Islet of Langerhans (tissue), 1 donor: Measurements from ENCODE around the gene MIB2.

Source experiments
- FAIRE-seq: peaks from one replicate; lab custom pipeline; 2011; peaks lifted over from hg19 to GRCh38; lab: Jason Lieb, UNC

MIB2 gene

DNA sequence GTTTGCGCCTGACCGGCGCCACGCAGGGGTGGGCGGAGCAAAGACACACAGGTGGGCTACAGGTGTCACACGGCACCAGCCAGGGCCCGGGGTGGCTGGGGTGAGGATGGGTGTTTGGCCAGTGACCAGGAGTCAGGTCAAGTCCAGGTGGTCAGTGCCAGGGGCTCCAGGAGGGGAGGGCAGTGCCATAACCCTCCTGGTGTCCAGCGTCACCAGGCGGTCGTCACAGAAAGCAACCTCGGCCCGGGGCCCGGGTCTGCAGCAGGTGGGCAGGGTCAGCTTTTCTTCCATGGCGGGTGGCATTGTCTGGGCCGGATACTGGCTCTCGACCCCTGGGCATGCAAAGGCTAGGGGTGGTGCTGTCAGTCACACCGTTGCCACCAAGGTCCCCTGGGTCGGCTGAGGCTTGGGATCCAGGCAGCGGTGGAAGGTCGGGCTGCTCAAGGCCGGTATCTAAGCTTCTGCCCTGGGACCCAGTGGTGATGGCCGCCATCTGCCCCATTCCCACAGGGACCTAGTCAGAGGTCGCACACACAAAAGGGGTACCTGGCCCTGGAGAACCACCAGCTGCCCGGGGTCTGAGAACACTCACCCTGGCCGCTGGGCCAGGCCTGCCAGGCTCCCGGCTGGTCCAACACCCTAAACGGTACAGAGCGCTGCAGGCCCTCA is 17.1 kb upstream of the MIB2 start:
- no peak for FAIRE-seq

DNA sequence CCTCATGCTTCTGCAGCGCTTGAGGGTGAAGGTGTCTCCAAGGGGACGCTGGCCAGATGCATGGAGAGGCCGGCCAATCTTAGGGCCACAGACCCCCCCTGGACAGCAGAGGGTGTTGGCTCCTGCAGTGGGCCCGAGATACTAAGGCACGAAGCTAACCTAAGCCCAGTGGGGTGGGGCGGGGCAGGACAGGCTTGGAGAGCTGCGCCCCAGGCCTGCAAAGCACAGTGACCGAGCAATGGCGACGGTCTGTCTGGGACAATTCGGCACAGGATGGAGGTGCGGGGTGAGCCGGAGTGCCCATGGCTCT is 16.6 kb upstream of the MIB2 start:
- no peak for FAIRE-seq

DNA sequence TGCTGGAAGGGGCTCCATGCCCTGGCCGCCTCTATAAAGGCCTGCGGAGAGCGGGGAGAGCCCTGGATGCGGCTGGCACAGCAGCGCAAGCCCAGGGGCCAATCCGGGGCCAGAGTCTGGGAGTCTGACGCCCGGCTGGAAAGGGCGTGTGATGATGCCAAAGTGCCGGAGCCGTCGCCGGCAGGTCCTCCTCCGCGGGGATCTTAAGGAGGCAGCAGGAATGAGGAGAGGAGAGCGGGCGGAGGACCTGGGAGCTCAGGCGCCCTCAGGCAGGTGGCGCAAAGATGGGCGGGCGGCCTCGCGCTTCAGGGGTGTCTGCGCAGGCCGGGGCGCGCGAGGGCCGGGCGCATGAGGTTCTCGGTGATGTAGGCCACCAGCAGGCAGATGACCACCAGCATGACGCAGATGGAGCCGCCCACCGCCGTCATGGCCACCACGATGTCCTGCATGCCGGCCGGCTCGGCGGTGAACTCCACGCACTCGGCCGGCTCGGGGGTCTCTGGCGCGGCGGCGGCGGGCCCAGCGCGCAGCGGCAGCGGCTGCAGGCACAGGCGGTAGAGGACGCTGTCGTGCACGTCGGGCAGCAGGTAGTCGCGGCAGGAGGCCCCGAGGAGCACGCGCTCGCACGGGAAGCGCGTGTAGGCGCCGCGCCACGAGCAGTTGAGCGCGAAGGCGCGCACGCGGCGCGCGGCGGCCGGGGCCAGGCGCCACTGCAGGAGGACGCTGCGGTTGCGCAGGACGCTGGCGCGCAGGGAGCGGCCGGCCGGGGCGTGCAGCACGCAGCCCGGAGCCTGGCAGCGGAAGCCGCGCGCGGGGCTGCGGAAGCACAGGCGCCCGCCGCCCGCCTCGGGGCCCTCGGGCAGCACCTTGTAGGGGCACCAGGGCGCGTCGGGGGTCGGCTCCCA is 16.0 kb upstream of the MIB2 start:
- no peak for FAIRE-seq

DNA sequence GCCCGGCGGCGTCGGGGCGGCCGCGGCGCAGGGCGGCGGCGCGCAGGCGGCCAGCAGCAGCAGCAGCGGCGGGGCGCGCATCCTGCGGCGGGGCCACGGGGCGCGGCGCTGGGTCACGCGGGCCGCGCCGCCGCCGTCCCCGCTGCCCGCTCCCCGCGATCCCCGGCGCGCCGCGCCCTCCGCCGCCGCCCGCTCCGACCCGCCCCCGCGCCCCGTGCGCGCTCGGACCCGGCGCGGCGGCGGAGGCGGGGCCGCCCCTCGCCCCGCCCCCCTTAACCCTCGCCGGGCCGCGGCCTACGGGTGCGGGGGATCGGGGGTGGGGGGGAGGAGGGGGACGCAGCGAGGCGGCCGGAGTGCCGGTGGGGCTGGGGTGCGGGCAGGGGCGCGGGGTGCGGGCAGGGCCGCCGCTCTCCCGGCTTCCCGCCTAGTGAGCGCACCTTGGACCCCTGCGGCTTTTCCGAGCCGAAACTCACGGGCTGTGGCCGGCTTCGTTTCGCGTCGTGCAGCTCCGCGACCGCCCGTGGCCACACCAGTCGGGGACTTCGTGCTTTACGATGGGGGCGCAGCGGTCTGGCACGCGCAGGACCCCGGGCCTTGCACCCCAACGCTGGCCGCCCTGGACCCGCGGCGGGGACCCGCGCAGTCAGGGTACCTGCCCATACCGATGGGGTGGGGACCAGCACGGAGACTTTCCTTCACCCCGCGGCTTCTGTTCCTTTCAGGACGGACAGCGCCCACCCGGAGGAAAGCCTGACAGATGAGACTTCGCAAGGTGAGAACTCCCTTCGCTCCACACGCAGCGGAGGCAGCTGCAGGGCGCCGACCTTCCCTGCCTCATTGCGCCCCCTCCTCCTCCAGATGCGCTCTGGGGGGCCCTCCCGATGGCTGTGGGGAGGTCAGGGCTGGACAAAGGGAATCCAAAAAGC is 15.1 kb upstream of the MIB2 start, which contains the start of gene FNDC10:
FNDC10 (minus strand) TSS at position 201 of the 926 bp plus-strand sequence; CDS start at position 81, 120 bp downstream.
- FAIRE-seq: no peak

DNA sequence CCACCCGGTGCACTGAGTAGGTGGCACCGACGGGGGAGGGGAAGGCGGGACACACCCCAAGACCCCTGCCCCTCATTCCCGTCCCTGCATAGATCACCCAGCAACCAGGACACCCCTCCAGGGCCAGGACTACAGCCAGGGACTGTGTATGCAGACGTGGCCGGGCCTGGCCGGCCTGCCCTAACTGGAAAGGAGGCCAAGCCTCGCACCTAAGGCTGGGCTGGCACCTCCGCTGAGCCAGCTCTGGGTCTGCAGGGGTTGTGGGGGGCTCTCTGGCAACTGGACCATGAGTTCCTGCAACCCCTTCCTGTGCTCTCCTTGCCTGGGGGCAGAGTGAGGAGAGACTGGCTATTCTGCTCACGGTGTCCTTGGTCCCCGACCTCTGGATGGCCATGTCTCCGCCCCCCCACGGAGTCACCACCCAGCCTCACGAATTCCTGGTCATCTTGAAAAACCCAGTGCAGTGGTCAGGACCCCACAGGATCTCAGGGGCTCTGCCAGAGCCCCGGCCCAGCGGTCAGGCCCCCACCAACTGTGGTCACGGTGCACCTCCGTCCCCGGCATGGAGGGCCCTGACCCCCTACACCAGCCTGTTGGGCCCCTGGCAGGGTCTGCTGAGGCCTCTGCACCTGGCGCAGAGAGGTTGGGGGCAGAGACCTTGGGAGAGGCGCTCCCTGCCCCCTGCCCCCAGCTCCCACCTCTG is 14.3 kb upstream of the MIB2 start:
- FAIRE-seq: no peak

DNA sequence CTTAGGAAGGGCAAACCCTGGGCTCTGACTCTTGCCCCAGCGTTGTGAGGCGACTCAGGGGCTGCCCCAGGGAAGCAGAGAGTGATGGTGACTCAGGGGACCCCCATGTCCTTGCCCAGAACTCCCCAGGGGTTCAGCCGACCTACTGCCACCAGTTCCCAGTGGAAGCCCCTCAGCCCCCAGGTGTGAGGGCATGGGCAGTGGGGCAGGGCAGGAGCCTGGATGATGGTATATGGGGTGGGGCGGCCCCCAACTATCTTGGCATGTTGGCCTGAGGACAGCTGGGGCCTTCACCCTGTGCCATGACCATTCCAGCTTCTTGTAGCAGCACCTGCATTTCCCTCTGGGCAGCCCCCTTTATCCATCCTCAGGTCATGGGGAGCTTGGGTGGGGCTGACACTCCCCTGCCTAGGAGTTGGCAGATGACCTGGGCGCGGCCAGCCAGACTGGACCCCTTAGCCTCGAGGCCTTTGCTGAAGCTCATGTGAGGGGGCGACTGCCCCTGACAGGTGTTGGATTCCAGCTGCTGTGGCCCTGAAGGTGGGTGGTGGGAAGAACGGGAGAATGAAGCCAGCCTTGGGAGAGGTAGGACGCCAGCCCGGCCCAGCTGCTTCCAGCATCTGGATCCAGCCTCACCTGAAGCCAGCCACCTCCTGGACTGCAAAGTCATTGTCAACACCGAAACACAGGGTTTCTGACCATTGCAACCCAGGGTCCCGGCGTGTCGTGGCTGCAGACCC is 13.6 kb upstream of the MIB2 start:
- no peak for FAIRE-seq

DNA sequence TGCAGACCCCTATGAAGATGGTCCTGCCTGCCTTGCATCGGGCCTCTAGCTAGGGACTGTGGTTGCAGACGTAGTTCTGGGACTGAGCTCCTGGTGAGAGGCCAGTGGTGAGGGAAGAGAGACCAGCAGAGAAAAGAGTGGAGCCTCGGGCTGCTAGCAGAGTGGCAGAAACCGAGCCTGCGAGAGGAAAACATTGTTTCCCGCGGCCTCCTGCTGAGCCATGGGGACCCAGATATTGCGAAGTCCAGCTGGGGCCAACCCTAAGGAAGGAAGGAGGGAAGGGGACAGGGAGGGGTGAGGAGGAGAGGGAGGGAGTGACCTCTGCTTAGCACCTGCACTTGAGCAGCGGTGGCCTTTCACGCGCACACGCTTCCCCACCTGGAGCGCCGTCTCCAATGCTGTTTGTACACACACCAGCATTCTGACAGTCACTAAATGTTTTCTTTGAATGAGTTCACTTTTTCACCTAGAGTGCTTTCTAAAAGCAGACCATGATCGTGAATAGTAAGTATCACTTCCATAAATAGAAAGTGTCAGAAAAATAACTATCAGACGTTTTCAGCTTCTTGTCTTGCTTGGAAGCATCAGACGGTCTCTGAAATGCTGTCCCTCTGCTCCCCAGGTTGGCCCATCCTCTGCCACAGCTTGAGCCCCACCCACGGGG is 12.9 kb upstream of the MIB2 start:
- FAIRE-seq: no peak

DNA sequence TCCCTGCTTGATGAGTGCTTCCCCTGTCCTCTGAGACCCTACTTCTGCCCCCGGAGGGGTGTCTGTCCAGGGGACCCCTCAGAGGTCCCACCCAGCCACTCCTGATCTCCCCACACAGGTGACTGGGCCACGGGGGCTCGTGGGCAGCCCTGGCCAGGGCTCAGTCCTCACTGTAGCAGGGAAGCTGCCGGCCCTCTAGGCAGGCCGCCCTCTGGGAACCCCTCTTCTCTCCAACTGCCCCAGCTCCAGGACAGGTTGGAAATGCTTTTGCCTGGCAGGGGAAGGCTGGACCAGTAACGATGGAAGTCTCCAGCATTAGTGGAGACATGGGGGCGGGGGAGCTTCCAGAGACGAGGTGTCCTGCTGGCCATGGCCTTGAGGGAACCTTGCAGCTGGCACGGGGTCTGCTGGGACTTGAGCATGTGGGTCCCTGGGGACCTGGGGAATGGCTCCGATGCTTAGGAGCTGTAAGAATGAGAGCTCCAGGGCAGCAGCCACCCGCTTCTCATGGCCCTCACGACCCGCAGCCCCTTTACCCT is 12.3 kb upstream of the MIB2 start:
- FAIRE-seq: no peak

DNA sequence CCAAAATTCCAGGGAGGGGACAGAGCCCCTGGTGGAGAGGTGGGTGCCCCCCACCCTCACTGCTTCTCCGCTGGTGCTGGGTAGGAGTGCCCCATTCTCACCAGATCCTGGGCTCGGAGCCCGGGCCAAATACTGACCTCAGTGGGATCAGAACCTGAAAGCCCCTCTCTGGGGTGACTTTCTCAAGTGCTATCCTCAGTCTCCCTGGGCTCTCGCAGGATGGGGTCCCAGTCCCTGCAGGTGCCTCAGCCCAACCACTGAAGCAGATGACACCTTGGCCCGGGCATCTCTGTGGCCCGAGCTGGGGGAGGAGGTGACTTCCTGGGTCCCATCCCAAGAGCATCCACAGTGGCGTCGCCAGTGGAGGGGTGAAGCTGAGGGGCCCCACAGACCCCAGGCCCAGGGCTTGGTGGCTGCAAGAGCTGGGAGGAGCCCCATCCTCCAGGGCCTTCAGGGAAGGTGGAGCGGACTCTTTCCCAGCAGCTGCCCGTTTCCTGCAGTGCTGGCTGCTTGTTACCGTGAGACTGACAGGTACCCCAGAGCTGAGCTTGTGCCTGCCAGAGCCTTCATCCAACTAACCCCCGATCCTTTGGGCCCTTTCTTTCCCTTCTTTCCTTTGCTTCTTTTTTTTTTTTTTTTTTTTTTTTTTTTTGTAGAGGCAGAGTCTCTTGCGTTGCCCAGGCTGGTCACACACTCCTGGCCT is 11.5 kb upstream of the MIB2 start:
- no peak for FAIRE-seq

DNA sequence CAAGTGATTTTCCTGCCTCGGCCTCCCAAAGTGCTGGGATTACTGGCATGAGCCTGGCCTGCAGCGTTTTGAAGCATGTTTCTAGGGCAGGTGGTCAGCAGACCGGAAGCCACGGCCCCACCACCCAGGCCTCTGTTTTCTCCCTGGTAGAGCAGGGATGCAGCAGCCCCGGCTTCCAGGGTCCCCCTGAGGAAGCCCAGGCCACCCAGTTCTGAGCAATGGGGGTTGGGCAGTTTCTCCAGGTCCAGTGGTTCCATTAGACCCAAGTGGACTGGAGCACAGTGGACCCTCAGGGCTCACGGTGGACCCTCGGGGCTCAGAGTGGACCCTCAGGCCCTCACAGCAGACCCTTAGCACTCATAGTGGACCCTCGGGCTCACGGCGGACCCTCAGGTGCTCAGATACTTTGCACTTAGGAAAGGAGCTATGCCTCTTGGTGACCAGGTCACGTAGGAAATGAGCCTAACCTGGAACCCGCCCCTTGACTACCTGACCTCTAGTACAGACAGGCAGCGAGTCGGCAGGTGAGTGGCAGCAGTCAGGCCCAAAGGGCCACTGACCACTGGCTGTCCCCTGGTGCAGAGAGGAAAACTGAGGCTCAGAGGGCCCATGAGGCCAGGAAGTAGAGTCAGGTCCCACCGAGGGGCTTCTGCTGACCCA is 10.8 kb upstream of the MIB2 start:
- FAIRE-seq: no peak

DNA sequence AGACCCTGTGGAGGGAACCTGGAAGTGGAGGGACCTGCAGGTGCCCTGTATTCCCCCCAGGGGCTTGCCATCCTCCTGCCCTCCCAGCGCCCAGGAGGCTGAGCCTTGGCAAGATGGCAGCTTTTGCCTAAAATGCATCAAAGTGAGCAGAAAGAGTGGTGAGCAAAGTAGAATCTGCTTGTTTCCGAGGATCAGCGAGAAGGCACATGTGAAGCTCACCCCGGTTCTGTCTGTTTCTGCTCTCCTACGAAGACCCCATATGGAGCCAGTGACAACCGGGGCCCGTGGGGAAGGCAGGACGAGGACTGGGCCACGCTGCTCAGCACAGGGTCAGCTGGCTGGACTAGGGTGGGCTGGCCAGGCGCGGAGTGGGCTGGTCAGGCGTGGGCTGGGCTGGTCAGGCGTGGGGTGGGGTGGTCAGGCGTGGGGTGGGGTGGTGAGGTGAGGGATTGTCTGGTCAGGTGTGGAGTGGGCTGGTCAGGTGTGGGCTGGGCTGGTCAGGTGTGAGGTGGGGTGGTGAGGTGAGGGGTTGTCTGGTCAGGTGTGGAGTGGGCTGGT is 10.2 kb upstream of the MIB2 start:
- no peak for FAIRE-seq

DNA sequence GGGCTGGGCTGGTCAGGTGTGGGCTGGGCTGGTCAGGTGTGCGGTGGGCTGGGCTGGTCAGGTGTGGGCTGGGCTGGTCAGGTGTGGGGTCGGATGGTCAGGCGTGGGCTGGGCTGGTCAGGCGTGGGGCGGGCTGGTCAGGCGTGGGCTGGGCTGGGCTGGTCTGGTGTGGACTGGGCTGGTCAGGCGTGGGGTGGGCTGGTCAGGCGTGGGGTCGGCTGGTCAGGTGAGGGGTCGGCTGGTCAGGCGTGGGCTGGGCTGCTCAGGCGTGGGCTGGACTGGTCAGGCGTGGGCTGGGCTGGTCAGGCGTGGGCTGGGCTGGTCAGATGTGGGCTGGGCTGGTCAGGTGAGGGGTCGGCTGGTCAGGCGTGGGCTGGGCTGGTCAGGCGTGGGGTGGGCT is 9.6 kb upstream of the MIB2 start:
- no peak for FAIRE-seq

DNA sequence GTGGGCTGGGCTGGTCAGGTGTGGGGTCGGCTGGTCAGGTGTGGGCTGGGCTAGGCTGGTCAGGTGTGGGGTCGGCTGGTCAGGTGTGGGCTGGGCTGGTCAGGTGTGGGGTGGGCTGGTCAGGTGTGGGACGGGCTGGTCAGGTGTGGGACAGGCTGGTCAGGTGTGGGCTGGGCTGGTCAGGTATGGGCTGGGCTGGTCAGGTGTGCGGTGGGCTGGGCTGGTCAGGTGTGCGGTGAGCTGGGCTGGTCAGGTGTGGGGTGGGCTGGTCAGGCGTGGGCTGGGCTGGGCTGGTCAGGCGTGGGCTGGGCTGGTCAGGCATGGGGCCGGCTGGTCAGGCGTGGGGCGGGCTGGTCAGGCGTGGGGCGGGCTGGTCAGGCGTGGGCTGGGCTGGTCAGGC is 9.1 kb upstream of the MIB2 start:
- FAIRE-seq: no peak

DNA sequence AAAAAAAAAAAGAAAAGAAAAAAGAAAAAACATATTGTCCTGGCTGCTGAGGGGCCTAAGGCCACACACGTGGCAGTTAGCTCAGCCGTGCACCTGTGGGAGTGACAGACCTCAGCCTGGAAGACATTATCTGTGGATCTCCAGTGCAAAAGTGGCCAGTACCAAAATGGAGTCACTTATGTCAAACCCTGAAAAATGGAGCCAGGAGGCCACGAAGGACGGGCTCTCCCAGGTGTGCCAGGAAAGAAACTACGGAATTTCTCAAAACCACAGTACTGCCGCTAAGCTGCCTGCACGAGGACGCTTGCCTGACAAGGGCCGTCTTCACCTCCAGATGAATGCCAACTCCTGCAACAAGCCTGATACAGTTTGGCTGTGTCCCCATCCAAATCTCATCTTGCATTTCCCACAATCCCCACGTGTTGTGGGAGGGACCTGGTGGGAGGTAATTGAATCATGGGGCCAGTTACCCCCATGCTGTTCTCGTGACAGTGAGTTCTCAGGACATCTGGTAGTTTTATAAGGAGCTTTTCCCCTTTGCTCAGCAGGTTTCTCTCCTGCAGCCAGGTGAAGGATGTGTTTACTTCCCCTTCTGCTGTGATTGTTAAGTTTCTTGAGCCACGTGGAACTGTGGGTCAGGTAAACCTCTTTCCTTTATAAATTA is 5.3 kb upstream of the MIB2 start:
- no peak for FAIRE-seq

DNA sequence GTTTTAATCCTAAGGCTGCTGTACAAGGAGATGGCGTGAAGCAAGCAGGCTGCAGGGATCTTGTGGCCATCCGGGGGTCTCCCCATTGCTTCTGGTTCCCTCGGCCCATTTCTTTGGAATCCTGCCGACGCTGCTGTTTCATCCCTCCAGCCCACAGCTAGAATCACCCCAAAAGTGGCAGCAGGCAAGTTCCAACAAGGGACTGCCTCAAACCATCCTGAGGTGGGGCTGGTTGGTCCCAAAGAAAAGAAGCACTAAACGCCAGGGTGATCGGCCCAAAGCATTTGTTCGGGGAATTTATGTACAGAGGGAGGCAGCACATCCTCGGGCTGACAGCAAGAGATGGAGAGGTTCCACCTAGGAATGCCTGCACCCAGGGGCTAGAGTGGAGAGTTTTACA is 4.5 kb upstream of the MIB2 start:
- FAIRE-seq: no peak

DNA sequence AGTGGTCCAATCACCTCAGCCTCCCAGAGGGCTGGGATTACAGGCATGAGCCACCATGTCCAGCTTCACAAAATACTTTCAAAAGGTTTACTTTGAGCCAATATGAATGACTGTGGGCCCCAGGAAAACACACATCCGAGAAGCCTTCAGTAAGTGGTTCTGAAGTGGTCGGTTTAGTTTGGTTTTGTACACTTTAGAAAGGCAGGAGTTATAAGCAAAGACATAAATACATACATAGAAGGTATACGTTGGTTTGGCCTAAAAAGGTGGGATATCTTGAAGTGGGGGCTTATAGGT is 3.2 kb upstream of the MIB2 start:
- no peak for FAIRE-seq

DNA sequence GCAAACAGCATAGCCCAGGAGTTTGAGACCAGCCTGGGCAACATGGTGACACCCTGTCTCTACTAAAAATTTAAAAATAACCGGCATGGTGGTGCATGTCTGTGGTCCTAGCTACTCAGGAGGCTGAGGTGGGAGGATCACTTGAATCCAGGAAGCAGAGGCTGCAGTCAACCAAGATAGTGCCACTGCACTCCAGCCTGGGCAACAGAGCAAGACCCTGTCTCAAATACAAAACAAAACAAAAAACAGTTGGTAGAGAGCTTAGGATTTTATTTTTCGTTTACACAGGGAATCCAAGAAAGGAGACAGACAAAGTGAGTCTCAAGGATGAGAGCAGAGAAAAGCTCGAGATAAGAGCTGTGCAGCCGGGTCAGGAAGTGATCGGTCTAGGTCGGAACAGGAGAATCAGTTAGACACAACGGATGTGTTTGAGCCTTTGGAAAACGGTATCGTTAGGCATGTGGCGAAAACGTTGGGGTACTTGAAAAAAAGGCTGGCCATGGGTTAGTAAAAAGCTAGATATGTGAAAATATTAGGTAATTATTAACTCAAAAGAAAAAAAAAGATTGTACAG is 1.7 kb upstream of the MIB2 start:
- FAIRE-seq: no peak

DNA sequence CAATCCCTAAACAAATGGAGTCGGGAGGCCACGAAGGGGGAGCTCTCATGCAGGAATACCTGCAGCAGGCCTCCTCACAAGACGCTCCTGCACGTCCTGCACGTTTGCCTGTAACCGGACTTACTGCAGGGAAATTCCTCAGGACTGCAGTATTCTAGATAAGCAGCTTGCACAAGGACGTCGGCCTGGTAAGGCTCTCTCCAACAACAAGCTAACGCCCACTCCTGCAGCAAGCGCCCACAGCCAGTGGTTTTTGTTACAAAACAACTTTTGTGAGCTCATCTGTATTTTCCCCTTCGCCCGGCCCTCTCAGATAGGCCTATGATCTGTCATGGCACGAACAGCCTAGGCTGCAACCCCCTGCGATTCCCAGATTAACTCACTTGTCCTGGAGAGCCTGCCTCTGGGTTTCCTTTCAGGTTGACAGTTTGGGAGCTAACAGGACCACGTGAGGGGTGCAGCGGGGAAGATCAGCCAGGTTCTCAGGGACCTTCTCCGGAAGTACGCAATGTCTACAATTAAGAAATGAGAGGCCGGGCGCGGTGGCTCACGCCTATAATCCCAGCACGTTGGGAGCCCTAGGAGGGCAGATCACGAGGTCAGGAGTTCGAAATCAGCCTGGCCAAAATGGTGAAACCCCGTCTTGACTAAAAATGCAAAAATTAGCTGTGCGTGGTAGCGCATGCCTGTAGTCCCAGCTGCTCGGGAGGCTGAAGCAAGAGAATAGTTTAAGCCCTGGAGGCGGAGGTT is 921 bp upstream of the MIB2 start:
- no peak for FAIRE-seq
